Tongue (tissue), 2 donors: ENCODE measurements around the gene OR9Q1. TPM values are rescaled to one million over a fixed set of nuclear protein-coding genes. Genes with fewer than 3 reads are reported as not detected.

Experiments
- small RNA-seq: library from RNA; depleted of rRNA; stranded (forward); fragments of <200 nt; gene quantifications from one replicate; pipeline ENCODE3, GENCODE V24; 2014; ENCODE audit warnings: low replicate concordance
- total RNA-seq: library from RNA; depleted of rRNA; stranded (reverse); fragments of >200 nt; gene quantifications from one replicate; pipeline ENCODE4 v1.2.3, GENCODE V29; 2014

OR9Q1 gene
- total RNA-seq, 1 donor from 2014 or later = not detected

Small RNA genes lying within 50 kb of the gene (small RNA-seq; reads per million reads assigned to genes)
- not detected for gene RNU6-899P

Other genes with a start within 250 kb of the OR9Q1 start
- not detected for gene OR6Q1, start 7.1 kb downstream of the OR9Q1 start, total RNA-seq
- gene OR9I1, start 101.6 kb downstream of the OR9Q1 start, total RNA-seq = not detected
- not detected for gene OR9Q2, start 165.2 kb downstream of the OR9Q1 start, total RNA-seq
- not detected for gene OR1S2, start 180.3 kb downstream of the OR9Q1 start, total RNA-seq
- not detected for gene OR1S1, start 188.8 kb downstream of the OR9Q1 start, total RNA-seq
- gene OR10Q1, start 205.0 kb downstream of the OR9Q1 start, total RNA-seq = not detected
- 0.51 TPM for gene OR10W1, start 244.4 kb downstream of the OR9Q1 start, total RNA-seq